GM12864 (cell line): Measurements from ENCODE around the gene KCNC2.

Experiments
- DNase-seq: peaks from one replicate; pipeline ENCODE4 v3.0.0-alpha.2; 2011; ENCODE audit warnings: low read depth
- H3K4me3 ChIP-seq: 2 replicates; pipeline ENCODE4 v1.5.1; 2011; ENCODE audit warnings: mild to moderate bottlenecking, low read depth, low read length, control low read depth
- CTCF ChIP-seq: IDR thresholded peaks from 2 replicates; pipeline ENCODE4 v1.5.1; 2011; ENCODE audit warnings: low read depth, mild to moderate bottlenecking, moderate library complexity, low read length, control low read depth, inconsistent platforms; ENCODE audit errors: missing control alignments

KCNC2 gene

GRCh38 chr12:75209812-75210138 lies at the start of gene KCNC2:
KCNC2 (minus strand) TSS chr12:75209839.
- no peak within 1 kb of the TSS for H3K4me3 ChIP-seq
- no peak for DNase-seq
- no peak for TF ChIP-seq CTCF

GRCh38 chr12:75259143-75259542 lies 49.5 kb upstream of the KCNC2 start:
- H3K4me3 ChIP-seq = no peak overlapping the region
- TF ChIP-seq CTCF = no peak
- DNase-seq = no peak

- no peak for TF ChIP-seq CTCF
- no peak overlapping the region for H3K4me3 ChIP-seq
- DNase-seq = no peak
These were observed 47.9 kb upstream of the KCNC2 start for GRCh38 chr12:75257510-75257909.

GRCh38 chr12:75245108-75245507 lies 35.5 kb upstream of the KCNC2 start:
- H3K4me3 ChIP-seq = no peak overlapping the region

GRCh38 chr12:75239987-75240386 lies 30.3 kb upstream of the KCNC2 start:
- no peak for DNase-seq
- TF ChIP-seq CTCF = no peak
- H3K4me3 ChIP-seq = no peak overlapping the region

More at GRCh38 chr12:75245108-75245507, 35.5 kb upstream of the KCNC2 start:
- TF ChIP-seq CTCF = no peak
- no peak for DNase-seq

GRCh38 chr12:75236206-75236605 lies 26.6 kb upstream of the KCNC2 start:
- no peak for TF ChIP-seq CTCF
- no peak overlapping the region for H3K4me3 ChIP-seq
- no peak for DNase-seq

GRCh38 chr12:75227132-75227531 lies 17.5 kb upstream of the KCNC2 start:
- no peak overlapping the region for H3K4me3 ChIP-seq
- DNase-seq = no peak
- no peak for TF ChIP-seq CTCF
